Measurements from ENCODE around the gene ADAM12.

ADAM12 gene

GRCh38 chr10:126315494-126316177, 72.6 kb downstream of the ADAM12 start:
- no peak for DNase-seq

- DNase-seq = no peak
Observed at GRCh38 chr10:126314863-126315493, 73.3 kb downstream of the ADAM12 start.

- DNase-seq = no peak
Observed at GRCh38 chr10:126312167-126312566, 76.1 kb downstream of the ADAM12 start.

- no peak for DNase-seq
Observed at GRCh38 chr10:126309228-126309883, 78.9 kb downstream of the ADAM12 start.

- no peak for DNase-seq
Observed at GRCh38 chr10:126302826-126303665, 85.2 kb downstream of the ADAM12 start.

GRCh38 chr10:126302476-126302756, 85.9 kb downstream of the ADAM12 start:
- no peak for DNase-seq

GRCh38 chr10:126301701-126302475, 86.4 kb downstream of the ADAM12 start:
- no peak for DNase-seq

- no peak for DNase-seq
Observed at GRCh38 chr10:126294451-126294850, 93.8 kb downstream of the ADAM12 start.

- no peak for DNase-seq
Observed at GRCh38 chr10:126290232-126290631, 98.0 kb downstream of the ADAM12 start.

GRCh38 chr10:126288547-126289493, 99.5 kb downstream of the ADAM12 start:
- DNase-seq = no peak

GRCh38 chr10:126286256-126286780, 102.0 kb downstream of the ADAM12 start:
- no peak for DNase-seq

- no peak for DNase-seq
Observed at GRCh38 chr10:126283307-126283706, 105.0 kb downstream of the ADAM12 start.

GRCh38 chr10:126278851-126279250, 109.4 kb downstream of the ADAM12 start:
- no peak for DNase-seq

GRCh38 chr10:126277181-126277580, 111.1 kb downstream of the ADAM12 start:
- no peak for DNase-seq

- no peak for DNase-seq
Observed at GRCh38 chr10:126272526-126272925, 115.8 kb downstream of the ADAM12 start.

GRCh38 chr10:126270111-126270510, 118.2 kb downstream of the ADAM12 start:
- DNase-seq = no peak

GRCh38 chr10:126268013-126268920, 120.0 kb downstream of the ADAM12 start:
- no peak for DNase-seq

- DNase-seq = no peak
Observed at GRCh38 chr10:126264102-126265018, 123.9 kb downstream of the ADAM12 start.
